Ishikawa (cell line): Measurements from ENCODE around the gene PLXNA3.

ENCODE experiments used
- CEBPB ChIP-seq: IDR thresholded peaks from 2 replicates; pipeline ENCODE4 v1.6.1; 2012
- CREB1 ChIP-seq: IDR thresholded peaks from 2 replicates; pipeline ENCODE4 v1.6.1; 2012; ENCODE audit warnings: low read depth
- EGR1 ChIP-seq: IDR thresholded peaks from 2 replicates; pipeline ENCODE4 v1.6.1; 2012
- EP300 ChIP-seq: IDR thresholded peaks from 2 replicates; pipeline ENCODE4 v1.6.1; 2012; ENCODE audit warnings: borderline replicate concordance
- RAD21 ChIP-seq: IDR thresholded peaks from 2 replicates; pipeline ENCODE4 v1.6.1; 2012; ENCODE audit warnings: low read depth
- TEAD4 ChIP-seq: IDR thresholded peaks from 2 replicates; pipeline ENCODE4 v1.6.1; 2012
- YY1 ChIP-seq: IDR thresholded peaks from 2 replicates; pipeline ENCODE4 v1.6.1; 2012; ENCODE audit warnings: low read depth
- ZBTB7A ChIP-seq: IDR thresholded peaks from 2 replicates; pipeline ENCODE4 v1.6.1; 2012; ENCODE audit warnings: low read depth
- TF ChIP-seq, protein P1 (sequence below): IDR thresholded peaks from 2 replicates; pipeline ENCODE4 v1.6.1; 2012
- TF ChIP-seq, protein P2 (sequence below): IDR thresholded peaks from 2 replicates; pipeline ENCODE4 v1.6.1; 2012; ENCODE audit warnings: low read depth, mild to moderate bottlenecking
- TF ChIP-seq, protein P3 (sequence below): IDR thresholded peaks from 2 replicates; pipeline ENCODE4 v1.6.1; 2012

DNA sequence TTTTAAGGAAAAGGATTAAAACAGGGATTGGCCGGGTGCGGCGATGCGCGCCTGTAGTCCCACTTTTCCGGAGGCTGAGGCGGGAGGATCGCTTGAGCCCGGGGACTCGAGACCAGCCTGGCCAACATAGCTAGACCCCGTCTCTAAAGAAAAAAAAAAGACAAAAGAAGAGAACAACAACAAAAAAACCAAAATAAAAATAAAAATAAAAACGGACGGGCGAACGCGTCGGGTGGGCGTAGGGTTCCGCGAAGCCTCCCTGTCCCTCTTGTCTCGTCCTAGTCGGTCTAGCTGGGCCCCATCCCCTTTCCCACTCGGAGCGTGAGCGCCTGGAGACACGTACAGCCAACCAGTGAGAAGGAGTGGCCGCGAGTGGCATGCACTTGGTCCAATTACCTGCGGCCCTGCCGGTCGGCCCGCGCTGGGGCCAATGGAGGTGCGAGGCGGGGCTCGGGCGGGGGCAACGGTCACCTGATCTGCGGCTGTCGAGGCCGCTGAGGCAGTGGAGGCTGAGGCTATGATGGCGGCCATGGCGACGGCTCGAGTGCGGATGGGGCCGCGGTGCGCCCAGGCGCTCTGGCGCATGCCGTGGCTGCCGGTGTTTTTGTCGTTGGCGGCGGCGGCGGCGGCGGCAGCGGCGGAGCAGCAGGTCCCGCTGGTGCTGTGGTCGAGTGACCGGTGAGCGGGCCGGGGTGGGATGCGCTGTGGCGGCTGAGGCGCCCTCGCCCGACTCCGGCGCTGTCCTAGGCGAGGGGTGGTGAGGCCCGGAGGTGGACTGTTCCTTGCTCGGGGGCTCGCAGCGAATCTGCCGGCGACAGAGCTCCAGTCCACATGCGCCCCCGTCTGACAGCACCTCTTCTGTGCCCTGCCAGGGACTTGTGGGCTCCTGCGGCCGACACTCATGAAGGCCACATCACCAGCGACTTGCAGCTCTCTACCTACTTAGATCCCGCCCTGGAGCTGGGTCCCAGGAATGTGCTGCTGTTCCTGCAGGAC is 29.6 kb upstream of the PLXNA3 start, which contains the start of gene ATP6AP1:
- TF ChIP-seq CEBPB, result no peak
- peak; percentile 92 for TF ChIP-seq YY1
- TF ChIP-seq, protein P1, sequence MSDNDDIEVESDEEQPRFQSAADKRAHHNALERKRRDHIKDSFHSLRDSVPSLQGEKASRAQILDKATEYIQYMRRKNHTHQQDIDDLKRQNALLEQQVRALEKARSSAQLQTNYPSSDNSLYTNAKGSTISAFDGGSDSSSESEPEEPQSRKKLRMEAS, result peak; percentile 51
- no peak for TF ChIP-seq EP300
- no peak for TF ChIP-seq CREB1
- no peak for TF ChIP-seq RAD21
- TF ChIP-seq ZBTB7A, result no peak
- no peak for TF ChIP-seq TEAD4
- TF ChIP-seq, protein P2, sequence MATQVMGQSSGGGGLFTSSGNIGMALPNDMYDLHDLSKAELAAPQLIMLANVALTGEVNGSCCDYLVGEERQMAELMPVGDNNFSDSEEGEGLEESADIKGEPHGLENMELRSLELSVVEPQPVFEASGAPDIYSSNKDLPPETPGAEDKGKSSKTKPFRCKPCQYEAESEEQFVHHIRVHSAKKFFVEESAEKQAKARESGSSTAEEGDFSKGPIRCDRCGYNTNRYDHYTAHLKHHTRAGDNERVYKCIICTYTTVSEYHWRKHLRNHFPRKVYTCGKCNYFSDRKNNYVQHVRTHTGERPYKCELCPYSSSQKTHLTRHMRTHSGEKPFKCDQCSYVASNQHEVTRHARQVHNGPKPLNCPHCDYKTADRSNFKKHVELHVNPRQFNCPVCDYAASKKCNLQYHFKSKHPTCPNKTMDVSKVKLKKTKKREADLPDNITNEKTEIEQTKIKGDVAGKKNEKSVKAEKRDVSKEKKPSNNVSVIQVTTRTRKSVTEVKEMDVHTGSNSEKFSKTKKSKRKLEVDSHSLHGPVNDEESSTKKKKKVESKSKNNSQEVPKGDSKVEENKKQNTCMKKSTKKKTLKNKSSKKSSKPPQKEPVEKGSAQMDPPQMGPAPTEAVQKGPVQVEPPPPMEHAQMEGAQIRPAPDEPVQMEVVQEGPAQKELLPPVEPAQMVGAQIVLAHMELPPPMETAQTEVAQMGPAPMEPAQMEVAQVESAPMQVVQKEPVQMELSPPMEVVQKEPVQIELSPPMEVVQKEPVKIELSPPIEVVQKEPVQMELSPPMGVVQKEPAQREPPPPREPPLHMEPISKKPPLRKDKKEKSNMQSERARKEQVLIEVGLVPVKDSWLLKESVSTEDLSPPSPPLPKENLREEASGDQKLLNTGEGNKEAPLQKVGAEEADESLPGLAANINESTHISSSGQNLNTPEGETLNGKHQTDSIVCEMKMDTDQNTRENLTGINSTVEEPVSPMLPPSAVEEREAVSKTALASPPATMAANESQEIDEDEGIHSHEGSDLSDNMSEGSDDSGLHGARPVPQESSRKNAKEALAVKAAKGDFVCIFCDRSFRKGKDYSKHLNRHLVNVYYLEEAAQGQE, result no peak
- TF ChIP-seq, protein P3, sequence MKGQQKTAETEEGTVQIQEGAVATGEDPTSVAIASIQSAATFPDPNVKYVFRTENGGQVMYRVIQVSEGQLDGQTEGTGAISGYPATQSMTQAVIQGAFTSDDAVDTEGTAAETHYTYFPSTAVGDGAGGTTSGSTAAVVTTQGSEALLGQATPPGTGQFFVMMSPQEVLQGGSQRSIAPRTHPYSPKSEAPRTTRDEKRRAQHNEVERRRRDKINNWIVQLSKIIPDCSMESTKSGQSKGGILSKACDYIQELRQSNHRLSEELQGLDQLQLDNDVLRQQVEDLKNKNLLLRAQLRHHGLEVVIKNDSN, result peak; percentile 92
- TF ChIP-seq EGR1, result 0 out of 2 replicates have a peak, but pooled peaks have one; percentile 14
